IPS-18a (cell line): Measurements from ENCODE around the gene KLK10.
"Not testable (repeated sequence)": the region's sequence is repeated elsewhere in the genome, so short reads cannot be mapped to it uniquely, and the experiment has no call there.

Experiments
- H3K27ac ChIP-seq: one replicate; pipeline ENCODE4 v1.5.1; 2013; ENCODE audit warnings: low read length
- H3K27me3 ChIP-seq: one replicate; pipeline ENCODE4 v1.6.1; 2013; ENCODE audit warnings: mild to moderate bottlenecking, low read length; ENCODE audit not compliant: control insufficient read depth, insufficient read depth
- H3K36me3 ChIP-seq: one replicate; pipeline ENCODE4 v1.6.1; 2013; ENCODE audit warnings: low read depth, low read length; ENCODE audit not compliant: control insufficient read depth
- H3K4me1 ChIP-seq: one replicate; pipeline ENCODE4 v1.6.1; 2013; ENCODE audit warnings: low read depth, low read length; ENCODE audit not compliant: control insufficient read depth
- H3K4me3 ChIP-seq: one replicate; pipeline ENCODE4 v1.5.1; 2013; ENCODE audit warnings: low read length
- H3K9ac ChIP-seq: one replicate; pipeline ENCODE4 v1.6.1; 2013; ENCODE audit warnings: mild to moderate bottlenecking, low read length, moderate library complexity
- H3K9me3 ChIP-seq: one replicate; pipeline ENCODE4 v1.6.1; 2013; ENCODE audit warnings: low read depth, low read length; ENCODE audit not compliant: control insufficient read depth

Gene KLK10

DNA sequence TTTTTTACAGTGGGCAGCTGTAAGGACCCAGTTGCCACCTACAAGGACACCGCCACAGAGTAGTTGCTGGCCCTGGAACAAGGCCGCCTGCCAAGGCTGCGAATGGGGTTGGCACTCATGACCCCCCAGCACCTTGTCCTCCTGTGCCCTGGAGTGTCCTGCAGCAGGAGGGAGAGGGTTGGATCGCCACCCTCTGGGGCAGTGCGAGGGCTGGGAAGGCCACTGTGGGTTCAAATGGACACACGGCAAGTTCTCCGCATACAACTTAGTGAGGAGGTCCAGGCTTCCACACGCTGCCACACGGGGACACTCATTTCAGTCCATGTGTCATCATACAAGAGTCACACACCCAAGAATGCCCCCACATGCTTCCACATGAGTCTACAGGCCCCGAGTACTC lies 19.1 kb downstream of the KLK10 start:
- Histone ChIP-seq H3K4me3 (no peak overlapping the region), H3K27ac (no peak overlapping the region), H3K27me3 (no peaks in the 10 kb centered on the region), H3K4me1 (no peaks in the 10 kb centered on the region), H3K36me3 (no peaks in the 10 kb centered on the region), H3K9me3 (no peaks in the 10 kb centered on the region), H3K9ac (no peak overlapping the region)

DNA sequence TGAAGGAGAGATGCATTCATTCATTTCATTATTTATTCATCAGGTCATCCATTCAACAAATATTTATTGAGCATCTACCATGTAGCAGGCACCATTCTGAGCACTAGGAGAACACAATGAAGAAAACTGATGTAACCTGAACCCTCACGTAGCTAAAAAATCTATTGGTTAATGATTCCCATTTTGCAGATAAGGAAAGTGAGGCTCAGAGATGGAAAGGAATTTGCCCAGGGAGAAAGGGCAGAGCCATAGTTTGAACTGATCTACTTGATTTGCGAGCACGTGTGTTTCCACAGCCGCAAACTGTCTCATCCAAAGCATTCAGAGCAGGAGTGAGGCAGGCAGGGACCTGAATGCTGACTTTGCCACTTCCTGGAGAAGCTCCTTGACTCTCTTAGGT lies 20.8 kb downstream of the KLK10 start:
- H3K4me1 ChIP-seq = no peaks in the 10 kb centered on the region
- no peak overlapping the region for H3K27ac ChIP-seq
- no peaks in the 10 kb centered on the region for H3K27me3 ChIP-seq
- H3K36me3 ChIP-seq = no peaks in the 10 kb centered on the region
- no peak overlapping the region for H3K4me3 ChIP-seq
- H3K9ac ChIP-seq = no peak overlapping the region
- H3K9me3 ChIP-seq = no peaks in the 10 kb centered on the region

DNA sequence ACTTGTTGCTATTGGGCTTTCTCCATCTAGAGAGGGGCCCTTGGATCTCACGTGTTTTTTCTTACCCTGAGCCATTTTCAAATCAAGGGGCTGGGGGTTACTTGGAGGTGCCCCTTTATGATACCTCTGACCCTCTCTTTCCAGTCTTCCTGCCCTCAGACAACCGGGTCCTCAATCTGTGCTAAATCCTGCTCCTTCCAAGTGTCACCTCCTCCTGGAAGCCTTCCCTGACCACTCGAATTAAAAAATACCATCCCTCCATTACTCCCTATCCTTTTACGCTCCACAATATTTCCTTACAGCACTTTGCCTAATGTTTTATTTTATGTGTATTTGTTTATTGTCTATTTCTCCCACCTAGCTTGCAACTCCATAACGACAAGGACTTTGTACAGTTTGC lies 21.4 kb downstream of the KLK10 start:
- Histone ChIP-seq H3K9ac (no peak overlapping the region), H3K4me1 (no peaks in the 10 kb centered on the region), H3K9me3 (no peaks in the 10 kb centered on the region), H3K4me3 (no peak overlapping the region), H3K27me3 (no peaks in the 10 kb centered on the region), H3K36me3 (no peaks in the 10 kb centered on the region), H3K27ac (no peak overlapping the region)

DNA sequence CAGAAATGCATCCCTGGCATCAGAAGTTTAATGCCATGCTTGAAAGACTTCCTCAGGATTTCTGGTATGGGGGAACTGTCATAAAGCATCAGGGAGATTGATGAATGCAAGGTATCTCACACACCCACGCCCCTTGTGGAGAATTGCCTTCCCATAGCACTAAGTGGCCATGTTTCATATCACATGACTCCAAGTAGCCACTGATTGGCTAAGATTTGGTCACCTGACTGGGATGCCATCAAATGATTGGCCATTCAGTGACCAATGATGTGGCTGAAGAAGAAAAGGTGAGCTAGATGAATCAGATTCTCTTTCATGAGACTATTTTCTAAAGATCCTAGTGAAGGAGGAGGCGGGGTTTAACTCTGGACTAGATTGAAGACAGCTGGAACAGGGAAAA lies 25.4 kb downstream of the KLK10 start:
- Histone ChIP-seq H3K9ac (no peak overlapping the region), H3K4me3 (no peak overlapping the region), H3K27me3 (no peaks in the 10 kb centered on the region), H3K36me3 (no peaks in the 10 kb centered on the region), H3K9me3 (no peaks in the 10 kb centered on the region), H3K27ac (no peak overlapping the region), H3K4me1 (no peaks in the 10 kb centered on the region)

DNA sequence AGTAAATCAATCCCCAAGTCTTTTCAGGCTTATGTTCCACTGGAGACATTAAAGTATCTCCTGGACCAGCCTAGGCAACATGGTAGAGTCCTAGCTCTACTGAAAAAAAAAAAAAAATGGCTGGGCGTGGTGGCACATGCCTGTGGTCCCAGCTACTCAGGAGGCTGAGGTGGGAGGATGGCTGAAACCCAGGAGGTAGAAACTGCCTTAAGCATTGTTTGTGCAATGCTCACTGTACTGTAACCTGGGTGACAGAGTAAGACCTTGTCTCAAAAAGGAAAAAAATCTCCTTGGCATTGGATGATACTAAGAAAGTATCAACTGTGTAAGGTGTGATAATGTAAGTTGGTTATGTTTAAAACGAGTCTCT lies 26.9 kb downstream of the KLK10 start:
- no peak overlapping the region for H3K9ac ChIP-seq
- H3K9me3 ChIP-seq = no peaks in the 10 kb centered on the region
- no peaks in the 10 kb centered on the region for H3K4me1 ChIP-seq
- no peak overlapping the region for H3K4me3 ChIP-seq
- no peaks in the 10 kb centered on the region for H3K27me3 ChIP-seq
- no peaks in the 10 kb centered on the region for H3K36me3 ChIP-seq
- no peak overlapping the region for H3K27ac ChIP-seq

DNA sequence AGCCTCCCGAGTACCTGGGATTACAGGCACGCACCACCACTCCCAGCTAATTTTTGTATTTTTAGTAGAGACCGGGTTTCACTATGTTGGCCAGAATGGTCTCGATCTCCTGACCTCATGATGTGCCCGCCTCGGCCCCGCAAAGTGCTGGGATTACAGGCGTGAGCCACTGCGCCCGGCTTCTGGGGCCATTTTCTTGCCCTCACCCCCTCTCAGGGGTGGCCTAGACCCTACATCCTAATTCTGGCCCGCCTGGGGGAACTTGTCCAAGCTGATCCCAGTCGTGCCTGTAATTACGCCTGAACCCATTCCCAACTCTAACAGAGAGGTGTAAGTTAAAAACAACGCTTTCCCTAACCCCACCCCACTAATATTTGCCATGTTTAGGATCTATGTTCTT lies 35.1 kb downstream of the KLK10 start:
- not testable (repeated sequence) for H3K9me3 ChIP-seq, H3K27me3 ChIP-seq, H3K4me1 ChIP-seq, H3K9ac ChIP-seq, H3K36me3 ChIP-seq, H3K27ac ChIP-seq, H3K4me3 ChIP-seq

DNA sequence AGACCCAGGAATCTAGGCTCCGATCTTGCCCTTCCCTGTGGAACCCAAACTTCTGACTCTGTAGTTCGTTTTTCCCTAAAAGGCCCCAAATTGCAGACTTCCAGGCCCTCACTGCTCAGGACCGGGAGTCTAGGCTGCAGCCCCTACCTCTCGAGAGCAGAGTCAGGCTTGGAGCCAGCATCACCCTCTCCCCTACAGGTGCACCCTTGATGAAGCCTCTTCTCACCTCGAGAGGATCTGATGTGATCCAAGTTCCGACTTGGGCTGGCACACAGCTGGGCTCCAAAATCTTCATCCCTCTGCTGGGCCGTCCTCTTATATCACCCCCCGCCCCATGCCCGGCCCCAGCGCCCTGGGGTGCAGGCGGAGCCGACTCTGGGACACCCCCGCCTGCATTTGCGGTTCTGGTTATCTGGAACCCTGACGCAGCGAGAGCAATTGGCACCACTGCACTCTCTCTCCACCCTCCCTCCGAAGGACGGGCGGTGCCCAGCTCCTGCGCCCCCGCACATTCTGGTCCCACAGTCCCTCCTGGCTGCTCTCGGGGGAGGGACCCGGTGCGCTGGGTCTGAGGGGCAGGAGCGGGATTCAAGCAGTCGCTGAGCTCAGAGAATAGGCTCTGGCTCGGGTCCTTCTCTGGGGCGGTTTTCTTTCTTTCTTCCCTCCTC lies 35.8 kb downstream of the KLK10 start, which contains the start of gene KLK7:
KLK7 (minus strand) TSS at position 293 of the 668 bp plus-strand sequence. CDS start 1,518 bp downstream, outside the sequence.
- H3K4me3 ChIP-seq = no peak within 1 kb of the TSS
- peaks cover 8% of the 10 kb centered on the region for H3K27me3 ChIP-seq
- H3K27ac ChIP-seq = no peak within 1 kb of the TSS
- no peaks in the 10 kb centered on the region for H3K9me3 ChIP-seq
- no peak within 1 kb of the TSS for H3K9ac ChIP-seq
- H3K4me1 ChIP-seq = peaks cover 5% of the 10 kb centered on the region
- H3K36me3 ChIP-seq = no peaks in the 10 kb centered on the region

DNA sequence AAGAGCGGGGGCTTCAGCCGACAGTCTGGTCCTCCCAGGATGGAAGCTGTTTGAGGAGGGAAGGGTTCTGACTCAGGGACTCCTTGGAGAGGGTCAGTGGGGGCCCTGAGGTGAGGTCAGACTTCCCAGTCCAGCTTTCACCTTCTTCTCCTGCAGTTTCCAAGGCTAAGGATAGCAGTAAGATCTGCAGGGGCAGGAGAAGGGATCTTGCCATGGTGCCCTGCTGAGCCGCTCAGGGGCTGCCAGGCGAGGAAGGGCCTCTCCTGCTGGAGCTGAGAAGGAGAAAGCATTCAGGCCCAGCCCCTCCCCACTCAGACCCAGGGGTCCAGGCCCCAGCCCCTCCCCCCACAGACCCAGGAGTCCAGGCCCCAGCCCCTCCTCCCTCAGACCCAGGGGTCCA lies 37.3 kb downstream of the KLK10 start:
- Histone ChIP-seq H3K4me3 (no peak overlapping the region), H3K36me3 (no peaks in the 10 kb centered on the region), H3K27me3 (peaks cover 5% of the 10 kb centered on the region), H3K9ac (no peak overlapping the region), H3K4me1 (peaks cover 10% of the 10 kb centered on the region), H3K9me3 (no peaks in the 10 kb centered on the region), H3K27ac (no peak overlapping the region)

DNA sequence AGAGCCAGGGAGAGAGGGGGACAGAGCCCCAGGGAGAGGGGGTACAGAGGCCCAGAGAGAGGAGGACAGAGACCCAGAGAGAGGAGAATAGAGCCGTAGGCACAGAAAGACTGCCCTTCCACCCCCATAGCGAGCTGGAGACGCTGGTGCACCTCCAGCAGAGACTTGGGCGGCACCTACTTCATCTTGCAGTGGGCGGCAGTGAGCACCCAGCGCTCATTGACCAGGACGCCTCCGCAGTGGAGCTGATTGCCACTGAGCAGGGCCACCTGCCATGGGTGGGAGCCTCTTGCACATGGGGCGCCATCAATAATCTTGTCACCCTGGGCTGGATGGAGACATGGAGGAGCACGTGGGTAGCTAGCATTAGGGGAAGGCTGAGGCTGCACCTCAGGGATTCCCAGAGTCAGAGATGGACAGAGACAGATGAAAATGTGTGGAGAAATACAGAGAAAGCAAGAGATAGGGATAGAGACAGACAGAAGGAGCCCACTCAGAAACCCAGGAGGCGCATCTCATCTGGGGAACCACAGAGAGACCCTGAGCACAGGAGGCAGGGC lies 37.8 kb downstream of the KLK10 start:
- H3K27me3 ChIP-seq = peaks cover 3% of the 10 kb centered on the region
- H3K27ac ChIP-seq = no peak overlapping the region
- no peak overlapping the region for H3K4me3 ChIP-seq
- H3K36me3 ChIP-seq = no peaks in the 10 kb centered on the region
- H3K4me1 ChIP-seq = peaks cover 10% of the 10 kb centered on the region
- H3K9me3 ChIP-seq = no peaks in the 10 kb centered on the region
- no peak overlapping the region for H3K9ac ChIP-seq

DNA sequence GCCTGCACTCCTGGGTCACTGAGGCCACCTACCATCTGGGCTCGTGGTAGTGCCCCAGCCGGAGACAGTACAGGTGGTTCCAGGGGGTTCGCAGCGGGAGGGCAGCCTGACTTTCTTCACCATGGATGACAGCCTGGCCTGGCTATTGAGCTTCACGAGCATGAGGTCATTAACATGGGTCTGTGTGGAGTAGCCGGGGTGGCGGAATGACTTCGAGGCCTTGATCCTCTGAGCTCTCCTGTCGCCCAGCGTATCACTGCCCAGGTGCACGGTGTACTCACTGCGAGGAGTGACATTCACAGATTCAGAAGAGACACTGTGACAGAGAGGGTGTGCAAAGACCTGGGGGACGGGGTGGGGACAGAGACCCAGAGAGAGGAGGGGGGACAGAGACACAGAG lies 39.3 kb downstream of the KLK10 start:
- H3K27ac ChIP-seq = no peak overlapping the region
- H3K9ac ChIP-seq = no peak overlapping the region
- H3K27me3 ChIP-seq = peaks cover 3% of the 10 kb centered on the region
- no peaks in the 10 kb centered on the region for H3K9me3 ChIP-seq
- no peak overlapping the region for H3K4me3 ChIP-seq
- peaks cover 10% of the 10 kb centered on the region for H3K4me1 ChIP-seq
- no peaks in the 10 kb centered on the region for H3K36me3 ChIP-seq

DNA sequence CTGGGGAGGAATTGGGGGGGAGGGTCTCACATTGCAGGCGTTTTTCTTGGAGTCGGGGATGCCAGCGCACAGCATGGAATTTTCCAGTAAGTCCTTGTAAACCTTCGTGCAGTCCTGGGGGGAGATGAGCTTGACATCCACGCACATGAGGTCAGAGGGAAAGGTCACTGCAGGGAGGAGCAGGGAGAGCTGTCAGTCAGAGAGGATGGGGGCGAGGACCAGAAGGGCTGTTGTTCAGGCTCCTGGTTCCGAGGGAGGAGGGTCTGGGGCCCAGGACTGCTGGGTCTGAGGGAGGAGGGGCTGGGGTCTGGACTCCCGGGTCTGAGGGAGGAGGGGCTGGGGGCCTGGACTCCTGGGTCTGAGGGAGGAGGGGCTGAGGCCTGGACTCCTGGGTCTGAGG lies 39.8 kb downstream of the KLK10 start:
- Histone ChIP-seq H3K9ac (no peak overlapping the region), H3K4me3 (no peak overlapping the region), H3K36me3 (no peaks in the 10 kb centered on the region), H3K27ac (no peak overlapping the region), H3K4me1 (peaks cover 10% of the 10 kb centered on the region), H3K9me3 (no peaks in the 10 kb centered on the region), H3K27me3 (peaks cover 3% of the 10 kb centered on the region)

DNA sequence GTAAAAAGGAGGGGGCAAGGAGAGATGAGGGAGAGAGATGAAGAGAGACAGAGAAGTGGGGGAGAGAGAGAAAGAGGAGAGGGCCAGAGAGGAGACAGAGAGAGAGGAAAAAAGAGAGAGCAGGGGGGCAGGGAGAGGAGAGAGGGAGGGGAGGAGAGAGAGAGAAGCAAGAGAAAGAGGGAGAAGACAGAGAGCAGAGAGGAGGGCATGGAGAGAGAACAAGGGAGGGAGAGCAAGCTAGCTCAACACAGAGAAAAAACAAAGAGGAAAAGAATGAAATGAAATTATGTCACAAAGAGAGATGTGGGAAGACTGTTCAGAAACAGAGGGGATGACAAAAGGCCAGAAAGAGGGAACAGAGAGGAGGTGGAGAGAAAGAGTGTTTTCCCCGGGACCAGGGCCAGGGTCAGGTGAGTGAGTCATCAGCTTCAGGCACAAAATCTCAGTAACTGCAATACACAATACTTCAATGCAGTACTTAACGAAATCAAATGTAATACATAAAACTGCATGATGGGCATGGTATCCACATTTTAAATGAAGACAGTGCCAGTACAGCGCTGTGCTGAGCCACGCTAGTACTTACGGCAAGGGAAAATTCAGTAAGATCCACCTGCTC lies 40.6 kb downstream of the KLK10 start:
- Histone ChIP-seq H3K4me3 (no peak overlapping the region), H3K4me1 (peaks cover 10% of the 10 kb centered on the region), H3K9ac (no peak overlapping the region), H3K27me3 (peaks cover 3% of the 10 kb centered on the region), H3K9me3 (no peaks in the 10 kb centered on the region), H3K27ac (no peak overlapping the region), H3K36me3 (no peaks in the 10 kb centered on the region)
